ENCODE data around the gene NT5C2.

- TF ChIP-seq CTCF (IDR thresholded peaks at IDR 0.05 in 4 of 5, conservative IDR thresholded peaks at IDR 0.05 in 1 of 5) = no peak
- TF ChIP-seq POLR2A (IDR thresholded peaks at IDR 0.05) = no peak
Observed at GRCh38 chr10:103192089-103192450, 1.0 kb downstream of the NT5C2 start.
